GM19328 (cell line): ENCODE measurements around the gene GGTLC2.

ENCODE experiments used
- ATAC-seq: cut with Tn5 transposase; IDR thresholded peaks from one replicate; pipeline ENCODE4 v1.9.1; 2021; ENCODE audit warnings: mild to moderate bottlenecking, moderate library complexity; ENCODE audit not compliant: unreplicated experiment

GGTLC2 gene

DNA sequence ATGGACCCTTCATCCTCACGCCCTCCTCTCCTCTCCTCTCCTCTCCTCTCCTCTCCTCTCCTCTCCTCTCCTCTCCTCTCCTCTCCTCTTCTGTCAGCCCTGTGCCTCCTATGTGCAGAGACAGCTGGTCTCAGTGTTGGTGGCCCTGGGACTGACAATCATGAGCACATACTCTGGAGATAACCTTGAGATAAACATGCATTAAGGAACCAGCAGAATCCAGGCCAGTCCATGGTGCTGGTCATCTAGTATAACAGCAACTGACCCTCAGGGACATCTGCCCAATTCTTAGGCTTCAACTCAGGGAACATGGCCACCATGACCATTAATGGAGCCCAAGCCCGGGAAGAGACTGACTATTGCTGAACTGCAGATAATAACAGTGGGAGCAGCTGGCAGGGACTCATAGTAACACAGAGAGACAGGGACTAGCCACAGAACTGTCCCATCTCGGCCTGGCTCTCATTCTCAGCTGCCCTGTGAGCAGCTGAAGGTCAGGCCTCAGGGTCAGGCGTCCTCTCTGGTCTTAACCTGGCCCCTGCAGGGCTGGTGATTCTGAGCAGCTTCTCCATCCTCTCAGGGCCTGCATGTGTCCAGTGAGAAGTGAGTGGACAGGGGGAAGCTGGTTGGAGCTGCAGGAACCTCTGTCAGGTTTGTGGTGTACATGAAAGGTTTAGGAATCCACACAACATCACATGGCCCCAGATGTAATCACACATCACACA lies 45.4 kb downstream of the GGTLC2 start:
- no peak for ATAC-seq

DNA sequence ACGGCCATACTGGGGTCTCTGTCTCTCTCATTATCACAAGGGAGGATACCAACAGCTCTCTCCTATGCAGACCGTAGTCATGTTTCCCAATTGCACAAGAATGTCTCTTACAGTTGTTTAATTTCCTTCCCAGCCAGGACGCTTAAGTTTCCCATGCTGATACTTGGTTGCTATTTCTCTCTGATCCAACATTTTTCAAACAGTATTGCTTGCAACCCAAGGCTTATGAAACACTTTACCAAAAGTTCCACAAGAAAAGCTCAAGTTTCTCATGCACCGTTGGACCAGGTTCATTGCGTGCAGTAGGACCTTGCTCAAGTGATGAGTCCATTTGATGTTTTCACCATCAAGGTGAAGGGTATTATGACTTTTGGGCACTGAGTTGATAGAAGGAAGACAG lies 46.6 kb downstream of the GGTLC2 start:
- no peak for ATAC-seq

DNA sequence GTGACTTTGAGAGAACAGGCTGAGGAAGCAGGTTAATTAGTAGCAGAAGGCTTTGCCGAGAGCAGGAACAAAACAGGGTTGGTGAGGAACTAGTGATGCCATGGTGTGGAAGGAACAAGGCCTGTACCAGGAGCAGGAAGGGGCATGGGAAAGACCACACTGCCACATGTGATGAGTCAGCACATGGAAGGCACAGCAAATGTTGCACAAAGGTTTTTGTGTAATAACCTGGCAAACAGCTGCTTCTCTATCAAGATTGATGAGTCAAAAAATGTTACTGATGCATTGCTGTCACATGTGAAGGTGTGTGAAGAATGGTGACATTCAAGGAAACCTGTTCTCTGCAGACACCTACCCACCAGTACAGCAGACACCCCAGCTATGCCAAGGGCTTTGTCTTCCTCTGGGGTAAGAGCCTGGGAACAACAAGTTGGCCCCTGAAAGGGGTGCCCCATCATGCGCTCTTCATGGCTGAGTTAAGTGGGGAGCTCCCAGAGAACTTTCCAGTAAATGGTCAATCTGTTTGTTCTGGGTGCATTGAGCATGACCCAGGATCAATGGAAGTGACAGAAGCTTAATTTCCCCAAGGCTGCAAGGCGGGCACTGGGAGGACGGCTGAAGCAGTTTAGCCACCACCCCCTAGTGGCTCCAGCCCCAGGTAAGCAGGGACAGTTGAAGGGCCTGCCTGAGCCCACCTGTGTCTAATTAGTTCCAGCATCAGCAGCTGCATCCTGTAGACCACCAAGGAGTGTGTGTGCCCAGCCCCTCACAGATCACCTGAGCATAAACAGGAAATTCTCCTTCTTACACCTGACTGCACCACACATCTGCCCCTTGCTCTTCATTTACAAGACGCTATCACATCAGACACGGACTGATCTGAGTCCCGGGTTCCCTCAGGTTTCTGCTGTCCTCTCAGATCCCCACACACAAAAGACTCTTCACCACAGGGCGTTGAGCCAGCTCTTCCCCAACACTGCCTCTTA lies 47.6 kb downstream of the GGTLC2 start:
- ATAC-seq: no peak

DNA sequence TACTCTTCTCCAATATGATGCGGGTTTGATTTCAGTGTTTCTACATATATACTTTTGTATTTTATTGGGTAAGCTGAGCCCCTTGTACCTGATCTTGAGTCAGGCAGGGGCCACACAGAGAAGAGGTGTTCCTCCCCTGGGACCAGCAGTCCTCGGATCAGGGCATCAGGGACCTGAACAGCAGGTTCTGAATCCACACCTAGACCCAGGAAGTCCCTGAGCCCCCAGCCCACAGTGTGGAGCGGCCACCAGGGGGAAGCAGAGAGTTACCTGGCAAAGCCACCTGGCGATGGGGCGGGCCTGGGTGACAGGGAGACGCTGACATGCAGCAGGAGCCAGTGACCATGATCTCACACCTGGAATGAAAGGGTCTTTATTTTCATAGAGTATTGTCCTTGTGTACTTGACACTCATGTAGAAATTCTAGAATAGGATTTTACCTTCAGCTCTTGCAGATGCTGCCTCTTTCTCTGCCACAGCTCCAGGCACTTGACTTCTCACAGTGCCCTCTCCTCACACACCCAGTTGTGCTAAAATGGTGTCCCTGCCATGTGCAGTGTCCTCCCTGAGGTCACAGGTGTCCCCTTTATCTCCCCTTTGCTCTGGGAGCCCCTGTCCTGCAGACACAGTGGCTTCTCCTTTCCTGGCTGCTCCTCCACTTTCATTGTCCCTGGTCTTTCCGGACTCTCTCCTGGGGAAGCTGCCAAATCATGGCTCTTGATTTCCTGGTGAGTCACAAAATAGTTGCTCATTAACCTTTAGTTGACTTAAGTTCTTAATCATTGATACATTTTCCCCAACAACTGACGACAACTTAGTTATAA lies 48.5 kb downstream of the GGTLC2 start:
- ATAC-seq: no peak

DNA sequence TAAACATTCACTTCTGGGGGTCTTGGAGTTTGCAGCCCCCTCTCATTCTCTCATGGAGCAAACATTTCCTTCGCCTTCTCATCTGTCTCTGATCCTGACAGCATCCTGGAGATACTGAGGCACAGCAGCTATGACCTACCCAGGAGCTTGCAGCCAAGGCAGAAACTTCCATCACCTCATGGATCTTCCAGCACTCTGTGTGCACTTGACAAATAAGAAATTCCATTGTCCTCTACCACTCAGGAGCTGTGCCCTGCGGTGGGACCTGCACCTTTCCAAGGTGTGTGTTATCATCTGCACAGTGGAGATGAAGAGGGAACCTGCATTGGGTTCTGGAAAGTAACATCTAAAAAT lies 49.1 kb downstream of the GGTLC2 start:
- no peak for ATAC-seq

DNA sequence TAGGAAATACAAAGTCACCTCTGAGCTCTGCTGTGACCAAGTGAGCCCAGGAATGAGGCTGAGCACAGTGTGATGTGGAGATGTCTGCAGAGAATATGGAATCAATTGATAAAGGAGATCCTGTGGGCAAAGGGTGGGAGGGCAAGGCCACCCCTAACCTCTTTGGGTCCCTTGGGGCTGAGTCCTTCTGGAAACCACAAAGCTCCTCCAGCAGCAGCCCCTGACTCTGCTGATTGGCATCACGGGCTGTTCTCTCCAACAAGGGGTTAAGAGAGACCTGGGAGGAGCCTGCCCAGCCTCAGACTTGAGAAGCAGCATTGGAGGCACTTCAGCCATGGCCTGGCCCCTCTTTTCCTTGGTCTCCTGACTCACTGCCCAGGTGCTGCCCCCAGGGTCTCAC lies 49.7 kb downstream of the GGTLC2 start:
- no peak for ATAC-seq

DNA sequence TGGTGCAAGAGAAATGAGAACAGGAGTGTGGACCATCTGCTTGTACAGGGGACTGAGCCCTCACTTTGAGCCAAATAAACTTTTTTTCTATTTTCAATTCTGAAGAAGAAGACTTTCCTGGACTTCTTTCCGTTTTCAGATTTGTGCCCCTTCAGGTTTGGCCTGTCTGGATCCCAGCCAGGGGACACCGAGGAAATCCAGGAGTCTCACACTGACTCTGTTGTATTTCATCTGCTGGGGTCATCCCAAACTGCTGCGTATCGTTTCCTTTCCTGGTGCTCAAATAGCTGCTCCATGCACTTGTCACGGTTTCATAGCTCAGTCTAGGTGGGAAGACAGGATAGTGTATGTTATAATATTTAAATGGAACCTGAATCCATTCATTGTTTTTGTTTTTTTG lies 51.7 kb downstream of the GGTLC2 start:
- ATAC-seq: no peak
